Osteocyte (in vitro differentiated cells): ENCODE data around the gene CIAO2B. TPM values are rescaled to one million over a fixed set of nuclear protein-coding genes. Genes with fewer than 3 reads are reported as not detected.

Experiments
- DNase-seq: peaks from one replicate; pipeline ENCODE4 v3.0.0; 2021; ENCODE audit warnings: mixed read lengths; ENCODE audit not compliant: unreplicated experiment; ENCODE audit errors: extremely low spot score
- H3K27ac Mint-ChIP-seq: one replicate; pipeline ENCODE4 v1.8.0; 2021; ENCODE audit warnings: mild to moderate bottlenecking, mixed read lengths; ENCODE audit not compliant: unreplicated experiment
- H3K27me3 Mint-ChIP-seq: one replicate; pipeline ENCODE4 v1.8.0; 2021; ENCODE audit warnings: mixed read lengths; ENCODE audit not compliant: unreplicated experiment
- H3K36me3 Mint-ChIP-seq: one replicate; pipeline ENCODE4 v1.8.0; 2021; ENCODE audit warnings: mixed read lengths; ENCODE audit not compliant: unreplicated experiment
- H3K4me1 Mint-ChIP-seq: one replicate; pipeline ENCODE4 v1.8.0; 2021; ENCODE audit warnings: mixed read lengths; ENCODE audit not compliant: unreplicated experiment
- H3K4me3 Mint-ChIP-seq: one replicate; pipeline ENCODE4 v1.8.0; 2021; ENCODE audit warnings: mild to moderate bottlenecking, moderate library complexity, mixed read lengths; ENCODE audit not compliant: unreplicated experiment
- H3K9me3 Mint-ChIP-seq: one replicate; pipeline ENCODE4 v1.8.0; 2021; ENCODE audit warnings: mixed read lengths; ENCODE audit not compliant: unreplicated experiment
- CTCF ChIP-seq: fragments of 200-600 bp; sonication (generic); IDR thresholded peaks from 2 replicates; pipeline ENCODE4 v1.5.0; 2021; ENCODE audit warnings: antibody characterized with exemption, mild to moderate bottlenecking, moderate library complexity
- total RNA-seq: library from RNA; stranded (reverse); gene quantifications from 2 replicates; pipeline ENCODE4 v1.2.1, GENCODE V29; 2021

The CIAO2B gene
- total RNA-seq, 1 donor from 2014 or later = 69.9 TPM

- no peak for TF ChIP-seq CTCF
- no peak for DNase-seq
- peaks cover 17% of the 10 kb centered on the region for H3K36me3 Mint-ChIP-seq
- H3K27ac Mint-ChIP-seq = no peak overlapping the region
- H3K9me3 Mint-ChIP-seq = no peaks in the 10 kb centered on the region
- H3K4me3 Mint-ChIP-seq = no peak overlapping the region
- no peaks in the 10 kb centered on the region for H3K27me3 Mint-ChIP-seq
- peaks cover 19% of the 10 kb centered on the region for H3K4me1 Mint-ChIP-seq
Measured at GRCh38 chr16:66940236-66940635, 6.0 kb upstream of the CIAO2B start.

- peaks cover 24% of the 10 kb centered on the region for H3K4me1 Mint-ChIP-seq
- peaks cover 17% of the 10 kb centered on the region for H3K36me3 Mint-ChIP-seq
- no peaks in the 10 kb centered on the region for H3K27me3 Mint-ChIP-seq
- H3K27ac Mint-ChIP-seq = no peak overlapping the region
- no peak overlapping the region for H3K4me3 Mint-ChIP-seq
- H3K9me3 Mint-ChIP-seq = no peaks in the 10 kb centered on the region
- no peak for TF ChIP-seq CTCF
- no peak for DNase-seq
Measured at GRCh38 chr16:66939366-66939765, 5.2 kb upstream of the CIAO2B start.

GRCh38 chr16:66937725-66938337, 3.6 kb upstream of the CIAO2B start:
- DNase-seq = no peak
- Mint-ChIP-seq H3K9me3 (no peaks in the 10 kb centered on the region), H3K36me3 (peaks cover 13% of the 10 kb centered on the region), H3K27me3 (no peaks in the 10 kb centered on the region), H3K27ac (no peak overlapping the region), H3K4me1 (peaks cover 37% of the 10 kb centered on the region), H3K4me3 (peak overlapping the region; percentile 4)
- no peak for TF ChIP-seq CTCF

- no peaks in the 10 kb centered on the region for H3K27me3 Mint-ChIP-seq
- peaks cover 6% of the 10 kb centered on the region for H3K36me3 Mint-ChIP-seq
- no peak for TF ChIP-seq CTCF
- no peak for DNase-seq
- H3K9me3 Mint-ChIP-seq = no peaks in the 10 kb centered on the region
- H3K4me1 Mint-ChIP-seq = peaks cover 40% of the 10 kb centered on the region
- H3K27ac Mint-ChIP-seq = no peak overlapping the region
- H3K4me3 Mint-ChIP-seq = peak overlapping the region; percentile 53
Measured at GRCh38 chr16:66936889-66937554, 2.8 kb upstream of the CIAO2B start.

- H3K9me3 Mint-ChIP-seq = no peaks in the 10 kb centered on the region
- H3K36me3 Mint-ChIP-seq = peaks cover 4% of the 10 kb centered on the region
- no peak for TF ChIP-seq CTCF
- peak overlapping the region; percentile 53 for H3K4me3 Mint-ChIP-seq
- no peak for DNase-seq
- peaks cover 40% of the 10 kb centered on the region for H3K4me1 Mint-ChIP-seq
- H3K27ac Mint-ChIP-seq = no peak overlapping the region
- no peaks in the 10 kb centered on the region for H3K27me3 Mint-ChIP-seq
Measured at GRCh38 chr16:66936462-66936861, 2.3 kb upstream of the CIAO2B start.
